ENCODE results near the gene ZNF619. TPM values are rescaled to one million over a fixed set of nuclear protein-coding genes. Genes with fewer than 3 reads are reported as not detected.
"Not testable (repeated sequence)": the region's sequence is repeated elsewhere in the genome, so short reads cannot be mapped to it uniquely, and the experiment has no call there.

Gene ZNF619
- total RNA-seq, 1 donor, result 5.4 TPM

- Histone ChIP-seq H3K4me3 (ENCODE audit: low read length) (no peak overlapping the region), H3K4me1 (ENCODE audit: insufficient read depth, low read length) (peaks cover 27% of the 10 kb centered on the region), H3K27me3 (ENCODE audit: insufficient read depth, low read length) (no peaks in the 10 kb centered on the region), H3K9me3 (ENCODE audit: low read depth, low read length) (no peaks in the 10 kb centered on the region)
These were observed 18.4 kb upstream of the ZNF619 start for GRCh38 chr3:40458473-40458872.

GRCh38 chr3:40460481-40460880 is 16.4 kb upstream of the ZNF619 start:
- not testable (repeated sequence) for H3K4me3 ChIP-seq (ENCODE audit: low read length); H3K9me3 ChIP-seq (ENCODE audit: low read depth, low read length); H3K27me3 ChIP-seq (ENCODE audit: insufficient read depth, low read length)
- H3K4me1 ChIP-seq (ENCODE audit: insufficient read depth, low read length), result peaks cover 36% of the 10 kb centered on the region

DNA sequence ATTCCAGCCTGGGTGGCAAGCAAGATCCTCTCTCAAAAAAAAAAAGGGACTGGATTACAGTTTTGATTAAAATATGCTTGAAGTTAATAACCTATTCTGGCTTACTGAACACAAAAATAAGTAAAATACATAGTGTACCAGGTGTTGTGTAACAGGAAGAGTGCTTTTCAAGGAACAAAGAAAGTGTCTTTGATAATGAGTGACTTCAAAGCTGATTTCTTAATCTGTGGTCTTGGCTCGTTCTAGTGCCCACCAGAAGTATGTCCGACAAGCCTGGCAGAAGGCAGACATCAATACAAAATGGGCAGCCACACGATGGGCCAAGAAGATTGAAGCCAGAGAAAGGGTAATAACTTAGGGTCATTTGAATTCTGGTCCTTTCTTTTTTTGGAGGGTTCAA is 15.8 kb upstream of the ZNF619 start:
- H3K4me1 ChIP-seq (ENCODE audit: insufficient read depth, low read length), result peaks cover 35% of the 10 kb centered on the region

DNA sequence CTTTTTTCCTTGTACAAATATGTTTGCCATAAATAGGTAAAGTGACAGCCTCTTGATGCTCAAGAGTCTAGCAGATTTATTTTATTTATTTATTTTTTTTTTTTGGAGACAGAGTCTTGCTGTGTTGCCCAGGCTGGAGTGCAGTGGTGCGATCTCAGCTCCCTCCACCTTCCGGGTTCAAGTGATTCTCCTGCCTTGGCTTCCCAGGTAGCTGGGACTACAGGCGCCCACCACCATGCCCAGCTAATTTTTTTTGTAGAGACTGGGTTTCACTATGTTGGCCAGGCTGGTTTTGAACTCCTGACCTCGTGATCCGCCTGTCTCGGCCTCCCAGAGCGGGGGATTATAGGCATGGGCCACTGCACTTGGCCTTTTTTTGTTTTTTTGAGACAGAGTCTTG is 14.1 kb upstream of the ZNF619 start:
- H3K4me1 ChIP-seq (ENCODE audit: insufficient read depth, low read length), result peaks cover 26% of the 10 kb centered on the region

More for the DNA sequence above, 15.8 kb upstream of the ZNF619 start:
- Histone ChIP-seq H3K9me3 (ENCODE audit: low read depth, low read length) (no peaks in the 10 kb centered on the region), H3K4me3 (ENCODE audit: low read length) (no peak overlapping the region), H3K27me3 (ENCODE audit: insufficient read depth, low read length) (no peaks in the 10 kb centered on the region)

DNA sequence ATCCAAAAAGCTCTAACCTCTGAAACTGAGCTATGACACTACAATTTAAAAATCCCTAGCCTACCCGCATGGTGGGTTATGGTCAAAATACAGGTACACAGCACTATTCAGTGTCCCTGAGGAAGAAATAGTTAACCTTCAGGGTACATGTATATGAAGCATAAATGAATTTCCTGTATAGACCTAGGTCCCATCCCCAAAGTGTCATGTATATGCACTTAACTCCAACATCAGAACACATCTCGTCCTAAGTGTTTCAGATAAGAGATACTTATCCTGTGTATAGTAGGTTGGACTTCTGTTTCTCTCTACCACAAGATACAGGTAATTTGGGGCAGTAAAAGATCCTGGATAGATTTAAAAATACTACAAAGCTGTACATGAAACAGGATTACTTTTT is 13.3 kb upstream of the ZNF619 start:
- H3K4me3 ChIP-seq (ENCODE audit: low read length), result no peak overlapping the region
- no peaks in the 10 kb centered on the region for H3K27me3 ChIP-seq (ENCODE audit: insufficient read depth, low read length)
- H3K4me1 ChIP-seq (ENCODE audit: insufficient read depth, low read length), result peaks cover 19% of the 10 kb centered on the region
- H3K9me3 ChIP-seq (ENCODE audit: low read depth, low read length), result no peaks in the 10 kb centered on the region

More for the DNA sequence above, 14.1 kb upstream of the ZNF619 start:
- not testable (repeated sequence) for H3K9me3 ChIP-seq (ENCODE audit: low read depth, low read length); H3K4me3 ChIP-seq (ENCODE audit: low read length); H3K27me3 ChIP-seq (ENCODE audit: insufficient read depth, low read length)

GRCh38 chr3:40464339-40465110 is 12.4 kb upstream of the ZNF619 start:
- H3K9me3 ChIP-seq (ENCODE audit: low read depth, low read length), result no peaks in the 10 kb centered on the region
- peaks cover 14% of the 10 kb centered on the region for H3K4me1 ChIP-seq (ENCODE audit: insufficient read depth, low read length)
- no peak overlapping the region for H3K4me3 ChIP-seq (ENCODE audit: low read length)
- no peaks in the 10 kb centered on the region for H3K27me3 ChIP-seq (ENCODE audit: insufficient read depth, low read length)

DNA sequence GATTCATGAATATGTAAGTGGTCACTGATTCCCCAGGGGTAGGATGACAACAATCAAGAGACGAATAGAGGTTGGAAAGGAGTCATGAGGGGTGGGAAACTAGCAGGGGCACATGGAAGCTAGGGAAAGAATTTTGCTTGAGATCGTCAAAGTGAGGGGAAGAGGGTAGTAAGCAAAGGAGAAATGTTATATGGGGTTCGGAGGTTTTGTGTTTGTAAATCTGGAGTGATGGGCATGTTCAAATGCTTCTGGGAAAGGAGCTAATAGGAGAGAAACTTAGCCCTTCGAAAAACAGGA is 11.9 kb upstream of the ZNF619 start:
- H3K27me3 ChIP-seq (ENCODE audit: insufficient read depth, low read length), result no peaks in the 10 kb centered on the region
- H3K4me1 ChIP-seq (ENCODE audit: insufficient read depth, low read length), result peaks cover 14% of the 10 kb centered on the region
- no peaks in the 10 kb centered on the region for H3K9me3 ChIP-seq (ENCODE audit: low read depth, low read length)
- H3K4me3 ChIP-seq (ENCODE audit: low read length), result no peak overlapping the region

GRCh38 chr3:40465456-40465855 is 11.5 kb upstream of the ZNF619 start:
- H3K4me1 ChIP-seq (ENCODE audit: insufficient read depth, low read length), result peaks cover 14% of the 10 kb centered on the region
- H3K4me3 ChIP-seq (ENCODE audit: low read length), result no peak overlapping the region
- H3K9me3 ChIP-seq (ENCODE audit: low read depth, low read length), result no peaks in the 10 kb centered on the region
- no peaks in the 10 kb centered on the region for H3K27me3 ChIP-seq (ENCODE audit: insufficient read depth, low read length)

GRCh38 chr3:40468018-40468417 is 8.9 kb upstream of the ZNF619 start:
- Histone ChIP-seq H3K27me3 (ENCODE audit: insufficient read depth, low read length) (no peaks in the 10 kb centered on the region), H3K9me3 (ENCODE audit: low read depth, low read length) (no peaks in the 10 kb centered on the region), H3K4me3 (ENCODE audit: low read length) (no peak overlapping the region), H3K4me1 (ENCODE audit: insufficient read depth, low read length) (peaks cover 14% of the 10 kb centered on the region)

- H3K27me3 ChIP-seq (ENCODE audit: insufficient read depth, low read length), result no peaks in the 10 kb centered on the region
- H3K9me3 ChIP-seq (ENCODE audit: low read depth, low read length), result no peaks in the 10 kb centered on the region
- H3K4me3 ChIP-seq (ENCODE audit: low read length), result no peak overlapping the region
- no peaks in the 10 kb centered on the region for H3K4me1 ChIP-seq (ENCODE audit: insufficient read depth, low read length)
These were observed 6.2 kb upstream of the ZNF619 start for GRCh38 chr3:40470701-40471100.

DNA sequence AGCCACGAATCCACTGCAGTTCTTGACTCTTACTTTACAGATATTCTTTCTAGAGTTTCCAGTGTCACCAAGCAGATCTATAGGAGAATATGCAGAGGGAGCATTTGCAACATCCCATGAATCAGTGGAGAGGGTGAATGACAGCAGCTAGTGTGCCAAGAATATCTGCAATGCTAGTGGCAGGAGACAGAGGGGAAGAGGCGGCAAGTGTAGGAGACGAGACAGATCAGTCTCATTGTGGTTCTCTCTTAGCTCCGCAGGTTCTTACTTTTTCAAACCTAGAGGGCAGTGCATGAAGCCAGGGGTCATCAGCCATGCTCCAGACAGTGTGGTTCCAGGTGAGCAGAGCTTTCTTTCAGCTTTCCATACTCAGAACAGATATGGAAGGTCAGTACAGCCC is 744 bp downstream of the ZNF619 start:
- H3K4me1 ChIP-seq (ENCODE audit: insufficient read depth, low read length), result peaks cover 16% of the 10 kb centered on the region
- H3K4me3 ChIP-seq (ENCODE audit: low read length), result peak overlapping the region; percentile 83
- no peaks in the 10 kb centered on the region for H3K27me3 ChIP-seq (ENCODE audit: insufficient read depth, low read length)
- no peaks in the 10 kb centered on the region for H3K9me3 ChIP-seq (ENCODE audit: low read depth, low read length)

DNA sequence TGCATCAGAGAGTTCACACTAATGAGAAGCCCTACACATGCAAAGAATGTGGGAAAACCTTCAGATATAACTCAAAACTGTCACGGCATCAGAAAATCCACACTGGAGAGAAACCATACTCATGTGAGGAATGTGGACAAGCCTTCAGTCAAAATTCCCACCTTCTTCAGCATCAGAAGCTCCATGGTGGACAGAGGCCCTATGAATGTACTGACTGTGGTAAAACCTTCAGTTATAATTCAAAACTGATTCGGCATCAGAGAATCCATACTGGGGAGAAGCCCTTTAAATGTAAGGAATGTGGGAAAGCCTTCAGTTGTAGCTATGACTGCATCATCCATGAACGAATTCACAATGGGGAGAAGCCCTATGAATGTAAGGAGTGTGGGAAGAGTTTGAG is 10.2 kb downstream of the ZNF619 start:
- no peak overlapping the region for H3K4me3 ChIP-seq (ENCODE audit: low read length)
- H3K4me1 ChIP-seq (ENCODE audit: insufficient read depth, low read length), result no peaks in the 10 kb centered on the region
- peaks cover 17% of the 10 kb centered on the region for H3K9me3 ChIP-seq (ENCODE audit: low read depth, low read length)
- no peaks in the 10 kb centered on the region for H3K27me3 ChIP-seq (ENCODE audit: insufficient read depth, low read length)

GRCh38 chr3:40490916-40491315 is 14.0 kb downstream of the ZNF619 start:
- Histone ChIP-seq H3K27me3 (ENCODE audit: insufficient read depth, low read length) (no peaks in the 10 kb centered on the region), H3K9me3 (ENCODE audit: low read depth, low read length) (peaks cover 17% of the 10 kb centered on the region), H3K4me3 (ENCODE audit: low read length) (no peak overlapping the region), H3K4me1 (ENCODE audit: insufficient read depth, low read length) (no peaks in the 10 kb centered on the region)

- Histone ChIP-seq H3K27me3 (ENCODE audit: insufficient read depth, low read length) (no peaks in the 10 kb centered on the region), H3K4me3 (ENCODE audit: low read length) (no peak overlapping the region), H3K4me1 (ENCODE audit: insufficient read depth, low read length) (no peaks in the 10 kb centered on the region), H3K9me3 (ENCODE audit: low read depth, low read length) (no peaks in the 10 kb centered on the region)
These were observed 17.8 kb downstream of the ZNF619 start for GRCh38 chr3:40494698-40495097.

DNA sequence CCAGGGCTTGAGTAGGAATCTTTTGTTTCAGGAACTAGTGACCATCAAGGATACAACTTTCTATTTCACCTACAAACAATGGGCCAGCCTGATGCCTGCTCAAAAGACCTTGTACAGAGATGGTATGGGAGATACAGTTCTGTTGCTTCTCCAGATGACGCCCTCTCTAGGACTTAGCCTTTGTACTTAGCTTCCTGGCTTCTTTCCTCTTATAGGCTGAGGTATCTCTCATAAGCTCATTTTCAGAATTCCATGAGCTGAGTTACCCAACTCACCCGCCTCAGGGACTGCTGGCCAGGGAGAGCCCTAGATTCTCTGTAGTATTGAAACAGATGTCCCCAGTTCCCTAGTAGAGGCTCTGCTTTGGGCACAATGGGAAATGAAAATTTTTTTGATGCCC is 20.4 kb downstream of the ZNF619 start:
- Histone ChIP-seq H3K4me1 (ENCODE audit: insufficient read depth, low read length) (no peaks in the 10 kb centered on the region), H3K9me3 (ENCODE audit: low read depth, low read length) (no peaks in the 10 kb centered on the region), H3K27me3 (ENCODE audit: insufficient read depth, low read length) (no peaks in the 10 kb centered on the region)

DNA sequence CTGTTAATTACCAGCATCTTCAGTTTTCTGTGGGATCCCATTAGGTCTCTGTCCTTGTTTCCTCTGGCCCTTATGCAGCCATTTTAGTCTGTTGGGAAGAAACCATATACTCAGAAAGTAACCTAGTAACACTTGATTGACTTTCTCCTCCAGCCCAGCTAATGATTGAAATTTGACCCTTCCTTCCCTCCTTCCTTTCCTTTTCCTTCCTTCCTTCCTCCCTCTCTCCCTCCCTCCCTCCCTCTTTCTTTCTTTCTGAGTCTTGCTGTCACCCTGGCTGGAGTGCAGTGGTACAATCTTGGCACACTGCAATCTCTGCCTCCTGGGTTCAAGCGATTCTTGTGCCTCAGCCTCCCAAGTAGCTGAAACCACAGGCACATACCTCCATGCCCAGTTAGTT is 23.0 kb downstream of the ZNF619 start:
- H3K27me3 ChIP-seq (ENCODE audit: insufficient read depth, low read length), result no peaks in the 10 kb centered on the region
- no peaks in the 10 kb centered on the region for H3K4me1 ChIP-seq (ENCODE audit: insufficient read depth, low read length)
- H3K4me3 ChIP-seq (ENCODE audit: low read length), result no peak overlapping the region
- no peaks in the 10 kb centered on the region for H3K9me3 ChIP-seq (ENCODE audit: low read depth, low read length)

More for the DNA sequence above, 20.4 kb downstream of the ZNF619 start:
- no peak overlapping the region for H3K4me3 ChIP-seq (ENCODE audit: low read length)
